GM19395 (cell line): ENCODE results near the gene SF3B3.
"Not testable (repeated sequence)": the region's sequence is repeated elsewhere in the genome, so short reads cannot be mapped to it uniquely, and the experiment has no call there.

Experiments used
- ATAC-seq: cut with Tn5 transposase; IDR thresholded peaks from one replicate; pipeline ENCODE4 v1.9.1; 2021; ENCODE audit warnings: mild to moderate bottlenecking, moderate library complexity; ENCODE audit not compliant: unreplicated experiment

SF3B3 gene

DNA sequence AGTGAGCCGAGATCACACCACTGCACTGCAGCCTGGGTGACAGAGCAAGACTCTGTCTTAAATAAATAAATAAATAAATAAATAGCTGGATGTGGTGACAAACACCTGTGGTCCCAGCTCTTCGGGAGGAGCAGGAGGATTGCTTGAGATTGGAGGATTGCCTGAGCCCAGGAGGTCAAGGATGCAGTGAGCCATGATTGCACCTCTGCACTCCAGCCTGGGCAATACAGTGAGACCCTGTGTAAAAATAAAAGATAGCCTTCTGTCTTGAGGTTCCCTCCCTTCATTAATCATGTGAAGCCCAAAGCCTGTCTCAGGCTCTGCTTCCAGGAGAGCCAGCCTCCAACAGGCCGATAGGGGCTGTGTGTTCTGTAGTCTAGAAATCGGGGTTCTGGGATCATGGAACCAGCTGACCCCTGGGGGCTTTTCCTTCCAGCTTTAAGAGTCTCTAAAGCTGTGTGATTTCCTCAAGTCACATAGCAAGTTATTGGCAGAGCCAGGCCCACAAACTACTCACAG lies 88.2 kb downstream of the SF3B3 start:
- no peak for ATAC-seq

- ATAC-seq, result no peak
Measured at GRCh38 chr16:70612931-70613330, 89.3 kb downstream of the SF3B3 start.

- ATAC-seq, result no peak
Measured at GRCh38 chr16:70614208-70614951, 90.8 kb downstream of the SF3B3 start.

GRCh38 chr16:70615945-70616344 lies 92.3 kb downstream of the SF3B3 start:
- no peak for ATAC-seq

DNA sequence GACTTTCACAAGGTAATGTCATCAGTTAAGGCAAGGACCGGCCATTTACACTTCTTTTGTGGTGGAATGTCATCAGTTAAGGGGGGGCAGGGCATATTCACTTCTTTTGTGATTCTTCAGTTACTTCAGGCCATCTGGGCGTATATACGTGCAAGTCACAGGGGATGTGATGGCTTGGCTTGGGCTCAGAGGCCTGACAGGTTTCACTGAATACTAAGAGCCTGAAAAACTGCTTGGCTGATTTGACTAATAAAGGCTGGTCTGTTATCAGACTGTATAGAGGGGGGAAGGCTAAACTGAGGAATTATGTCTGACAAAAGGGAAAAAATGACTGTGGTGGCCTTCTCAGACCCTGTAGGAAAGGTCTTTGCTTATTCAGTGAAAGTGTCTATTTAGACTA lies 98.2 kb downstream of the SF3B3 start:
- ATAC-seq, result not testable (repeated sequence)
